ENCODE measurements around the gene GLTP.

The GLTP gene

DNA sequence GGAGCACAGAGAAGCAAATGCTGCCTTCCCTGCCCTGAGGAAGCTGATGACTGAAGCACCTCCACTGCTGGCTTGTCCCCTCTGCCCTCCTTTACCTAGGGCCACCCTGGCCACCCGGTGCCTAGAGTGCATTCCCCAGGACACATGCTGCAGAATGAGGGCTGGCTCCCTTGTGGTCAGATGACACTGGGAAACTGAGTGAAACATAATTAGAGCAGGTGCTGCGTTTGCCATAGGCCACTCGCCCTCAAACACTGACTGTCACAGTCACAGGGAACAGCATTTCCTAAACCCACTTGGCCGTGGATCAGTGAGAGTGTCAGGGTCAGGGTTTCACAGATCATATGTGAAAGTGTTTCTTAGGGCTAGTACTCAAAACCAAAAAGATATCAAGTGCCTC lies 35.7 kb upstream of the GLTP start:
- TF ChIP-seq, protein P1, sequence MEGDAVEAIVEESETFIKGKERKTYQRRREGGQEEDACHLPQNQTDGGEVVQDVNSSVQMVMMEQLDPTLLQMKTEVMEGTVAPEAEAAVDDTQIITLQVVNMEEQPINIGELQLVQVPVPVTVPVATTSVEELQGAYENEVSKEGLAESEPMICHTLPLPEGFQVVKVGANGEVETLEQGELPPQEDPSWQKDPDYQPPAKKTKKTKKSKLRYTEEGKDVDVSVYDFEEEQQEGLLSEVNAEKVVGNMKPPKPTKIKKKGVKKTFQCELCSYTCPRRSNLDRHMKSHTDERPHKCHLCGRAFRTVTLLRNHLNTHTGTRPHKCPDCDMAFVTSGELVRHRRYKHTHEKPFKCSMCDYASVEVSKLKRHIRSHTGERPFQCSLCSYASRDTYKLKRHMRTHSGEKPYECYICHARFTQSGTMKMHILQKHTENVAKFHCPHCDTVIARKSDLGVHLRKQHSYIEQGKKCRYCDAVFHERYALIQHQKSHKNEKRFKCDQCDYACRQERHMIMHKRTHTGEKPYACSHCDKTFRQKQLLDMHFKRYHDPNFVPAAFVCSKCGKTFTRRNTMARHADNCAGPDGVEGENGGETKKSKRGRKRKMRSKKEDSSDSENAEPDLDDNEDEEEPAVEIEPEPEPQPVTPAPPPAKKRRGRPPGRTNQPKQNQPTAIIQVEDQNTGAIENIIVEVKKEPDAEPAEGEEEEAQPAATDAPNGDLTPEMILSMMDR (IDR thresholded peaks at IDR 0.05; ENCODE audit: low read depth, low read length, missing control alignments) = no peak
- DNase-seq (ENCODE audit: extremely low read depth, low read depth) = no peak
- no peak overlapping the region for H3K4me3 ChIP-seq (replicated peaks; ENCODE audit: low read depth, low read length)

DNA sequence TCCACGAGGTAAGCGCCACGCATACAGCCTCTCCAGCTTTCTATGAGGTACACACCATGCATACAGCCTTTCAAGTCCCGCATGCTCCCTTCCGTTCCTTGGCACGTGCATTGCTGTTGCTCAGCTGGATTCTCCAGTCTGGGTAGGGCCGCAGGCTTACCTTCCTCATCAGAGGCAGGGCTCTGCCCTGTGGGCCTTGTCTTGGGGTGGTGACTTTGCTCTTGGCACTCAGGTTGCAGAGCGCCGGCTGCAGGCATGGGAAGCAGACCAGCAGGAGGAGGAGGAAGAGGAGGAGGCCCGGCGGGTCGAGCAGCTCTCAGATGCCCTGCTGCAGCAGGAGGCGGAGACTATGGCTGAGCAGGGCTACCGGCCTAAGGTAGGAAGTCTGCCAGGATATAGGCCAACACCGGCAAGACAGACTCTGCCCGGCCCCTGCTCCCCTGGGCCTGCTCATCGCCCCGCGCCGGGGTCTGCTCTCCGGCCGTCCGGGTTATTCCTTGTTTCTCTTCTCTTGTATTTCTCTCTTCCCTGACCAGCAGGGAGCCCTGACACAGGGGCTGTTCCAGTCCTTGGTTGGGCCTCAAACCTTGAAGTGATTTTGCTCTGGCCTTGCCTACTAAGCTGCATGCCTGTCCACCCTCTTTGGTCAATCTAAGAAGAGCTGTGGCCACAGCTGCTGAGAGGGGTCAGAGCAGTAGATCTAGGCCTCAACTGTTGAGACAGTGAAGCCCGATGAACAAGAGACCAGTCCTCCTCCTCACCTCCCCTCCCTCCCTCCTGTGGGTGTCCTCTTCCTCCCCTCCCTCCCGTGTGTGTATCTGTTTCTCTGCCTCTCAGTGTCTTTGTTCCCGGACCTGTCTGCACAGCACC lies 35.1 kb upstream of the GLTP start:
- DNase-seq (ENCODE audit: extremely low read depth, low read depth) = no peak
- TF ChIP-seq, protein P1 (IDR thresholded peaks at IDR 0.05; ENCODE audit: low read depth, low read length, missing control alignments) = no peak
- no peak overlapping the region for H3K4me3 ChIP-seq (replicated peaks; ENCODE audit: low read depth, low read length)

DNA sequence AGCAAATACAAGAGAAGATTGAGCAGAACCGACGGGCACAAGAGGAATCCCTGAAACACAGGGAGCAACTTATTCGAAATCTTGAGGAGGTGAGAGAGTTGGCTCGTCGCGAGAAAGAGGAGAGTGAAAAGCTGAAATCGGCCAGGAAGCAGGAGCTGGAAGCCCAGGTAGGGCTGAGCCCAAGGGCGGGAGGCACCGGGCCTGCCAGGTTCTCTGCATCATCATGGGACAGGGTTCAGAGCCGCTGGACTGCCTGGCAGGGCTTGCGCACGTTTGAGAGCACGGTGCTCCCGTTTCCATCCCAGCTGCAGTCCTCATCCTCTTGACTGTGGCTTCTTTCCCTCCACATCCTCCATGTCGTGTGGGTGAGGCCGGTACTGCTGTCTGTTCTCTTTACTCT lies 34.1 kb upstream of the GLTP start:
- no peak overlapping the region for H3K4me3 ChIP-seq (replicated peaks; ENCODE audit: low read depth, low read length)
- DNase-seq (ENCODE audit: extremely low read depth, low read depth) = no peak
- TF ChIP-seq, protein P1 (IDR thresholded peaks at IDR 0.05; ENCODE audit: low read depth, low read length, missing control alignments) = no peak

DNA sequence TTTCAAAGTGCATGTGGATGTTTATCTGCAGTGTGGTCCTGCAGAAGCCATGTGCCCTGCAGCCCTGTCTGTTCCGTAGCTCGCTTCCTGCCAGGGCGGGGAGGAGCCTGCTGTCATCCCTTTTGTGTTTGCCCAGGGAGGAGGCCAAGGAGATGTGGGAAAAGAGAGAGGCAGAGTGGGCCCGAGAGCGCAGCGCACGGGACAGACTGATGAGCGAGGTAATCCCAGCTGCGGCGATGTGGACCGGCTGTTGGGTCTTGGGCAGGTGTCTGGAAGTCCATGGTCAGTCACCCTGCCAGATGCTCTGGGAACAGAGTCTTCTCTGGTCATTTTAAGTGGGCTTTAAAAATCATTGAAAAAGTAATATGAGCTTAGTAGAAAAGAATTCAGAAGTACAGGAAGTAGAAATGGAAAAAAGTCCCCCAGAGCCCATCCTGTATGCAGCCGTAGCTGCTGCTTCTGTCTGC lies 32.5 kb upstream of the GLTP start:
- TF ChIP-seq, protein P1 (IDR thresholded peaks at IDR 0.05; ENCODE audit: low read depth, low read length, missing control alignments) = no peak
- DNase-seq (ENCODE audit: extremely low read depth, low read depth) = no peak
- H3K4me3 ChIP-seq (replicated peaks; ENCODE audit: low read depth, low read length) = no peak overlapping the region

DNA sequence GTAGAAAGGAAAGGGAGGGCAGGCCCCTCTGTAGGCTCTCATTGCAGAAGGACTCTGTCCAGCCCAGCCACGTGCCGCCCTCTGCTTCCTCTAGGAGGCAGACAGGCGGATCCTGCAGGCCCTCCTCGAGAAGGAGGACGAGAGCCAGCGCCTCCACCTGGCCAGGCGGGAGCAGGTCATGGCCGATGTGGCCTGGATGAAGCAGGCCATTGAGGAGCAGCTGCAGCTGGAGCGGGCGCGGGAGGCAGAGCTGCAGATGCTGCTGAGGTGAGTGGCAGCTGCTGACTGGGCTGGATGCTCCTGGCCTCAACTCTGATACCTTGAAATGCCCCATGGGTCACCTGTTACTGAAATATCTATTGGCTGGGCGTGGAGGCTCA lies 30.6 kb upstream of the GLTP start:
- TF ChIP-seq, protein P1 (IDR thresholded peaks at IDR 0.05; ENCODE audit: low read depth, low read length, missing control alignments) = peak; percentile 38
- DNase-seq (ENCODE audit: extremely low read depth, low read depth) = no peak
- H3K4me3 ChIP-seq (replicated peaks; ENCODE audit: low read depth, low read length) = no peak overlapping the region

DNA sequence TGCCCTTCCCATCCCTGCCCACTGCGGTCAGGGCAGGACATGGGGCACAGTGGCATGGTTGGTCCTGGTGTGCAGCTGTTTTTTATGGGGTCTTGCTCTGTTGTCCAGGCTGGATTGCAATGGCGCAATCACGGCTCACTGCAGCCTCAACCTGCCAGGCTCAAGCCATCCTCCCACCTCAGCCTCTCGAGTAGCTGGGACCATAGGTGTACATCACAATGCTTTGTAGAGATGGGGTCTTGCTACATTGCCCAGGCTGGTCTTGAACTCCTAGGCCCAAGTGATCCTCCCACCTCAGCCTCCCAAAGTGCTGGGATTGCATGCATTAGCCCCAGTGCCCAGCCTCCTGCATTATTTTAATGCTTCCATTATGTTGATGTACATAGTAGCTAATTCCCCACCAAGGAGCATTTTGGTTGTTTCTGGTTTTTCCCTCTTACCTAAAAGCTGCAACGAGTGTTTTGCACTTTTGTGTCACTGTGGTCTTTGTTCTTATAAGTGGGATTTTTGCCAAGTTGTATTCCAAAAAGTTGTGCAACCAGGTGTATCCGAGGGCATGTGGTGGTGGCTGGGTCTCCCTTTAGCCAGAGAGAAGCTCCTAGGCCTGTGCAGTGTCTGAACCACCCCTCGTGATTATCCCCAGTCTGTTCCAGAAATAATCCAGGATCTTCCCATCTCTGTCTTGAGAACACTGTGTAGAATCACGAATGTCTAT lies 30.1 kb upstream of the GLTP start:
- DNase-seq (ENCODE audit: extremely low read depth, low read depth) = no peak
- TF ChIP-seq, protein P1 (IDR thresholded peaks at IDR 0.05; ENCODE audit: low read depth, low read length, missing control alignments) = no peak
- no peak overlapping the region for H3K4me3 ChIP-seq (replicated peaks; ENCODE audit: low read depth, low read length)
